Memory B cell (primary cell): ENCODE measurements around the gene RNF149.
A peak's percentile ranks its signal among the peaks of the same experiment; 100 is the strongest.
"Not testable (repeated sequence)": the region's sequence is repeated elsewhere in the genome, so short reads cannot be mapped to it uniquely, and the experiment has no call there.

ENCODE experiments used
- ATAC-seq: fragments of 150-1000 bp; cut with Tn5 transposase; 2 replicates; pipeline ENCODE4 v1.10.0; 2021; ENCODE audit warnings: low read depth, mild to moderate bottlenecking, moderate library complexity
- DNase-seq, 2 donors: peaks; one replicate each; pipeline ENCODE4 v3.0.0; 2022; ENCODE audit warnings: low spot score in 2 of 2
- H3K27ac Mint-ChIP-seq: one replicate; pipeline ENCODE4 v1.8.0; 2022; ENCODE audit warnings: mild to moderate bottlenecking, moderate library complexity, mixed read lengths
- H3K27me3 Mint-ChIP-seq: one replicate; pipeline ENCODE4 v1.8.0; 2022; ENCODE audit warnings: mixed read lengths
- H3K36me3 Mint-ChIP-seq: one replicate; pipeline ENCODE4 v1.8.0; 2022; ENCODE audit warnings: mild to moderate bottlenecking, mixed read lengths
- H3K4me1 Mint-ChIP-seq: one replicate; pipeline ENCODE4 v1.8.0; 2022; ENCODE audit warnings: mixed read lengths
- H3K4me3 Mint-ChIP-seq: one replicate; pipeline ENCODE4 v1.8.0; 2022; ENCODE audit warnings: mild to moderate bottlenecking, moderate library complexity, mixed read lengths
- H3K9me3 Mint-ChIP-seq: one replicate; pipeline ENCODE4 v1.8.0; 2022; ENCODE audit warnings: mixed read lengths

The RNF149 gene

DNA sequence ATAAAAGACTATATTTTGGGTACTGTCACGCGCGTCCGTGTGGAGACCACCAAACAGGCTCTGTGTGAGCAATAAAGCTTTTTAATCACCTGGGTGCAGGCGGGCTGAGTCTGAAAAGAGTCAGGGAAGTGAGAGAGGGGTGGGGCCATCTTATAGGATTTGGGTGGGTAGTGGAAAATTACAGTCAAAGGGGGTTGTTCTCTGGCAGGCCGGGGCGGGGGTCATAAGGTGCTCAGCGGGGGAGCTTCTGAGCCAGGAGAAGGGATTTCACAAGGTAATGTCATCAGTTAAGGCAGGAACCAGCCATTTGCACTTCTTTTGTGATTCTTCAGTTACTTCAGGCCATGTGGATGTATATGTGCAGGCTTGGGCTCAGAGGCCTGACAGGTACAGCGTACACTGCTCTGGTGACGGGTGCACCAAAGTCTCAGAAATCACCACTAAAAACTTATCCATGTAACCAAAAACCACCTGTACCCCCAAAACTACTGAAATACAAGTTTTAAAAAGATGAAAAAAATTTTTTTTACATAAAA lies 57.2 kb downstream of the RNF149 start:
- not testable (repeated sequence) for H3K27me3 Mint-ChIP-seq, H3K27ac Mint-ChIP-seq, ATAC-seq, H3K36me3 Mint-ChIP-seq, H3K9me3 Mint-ChIP-seq, DNase-seq
- Mint-ChIP-seq H3K4me1 (peaks cover 21% of the 10 kb centered on the region), H3K4me3 (peak overlapping the region; percentile 6)

DNA sequence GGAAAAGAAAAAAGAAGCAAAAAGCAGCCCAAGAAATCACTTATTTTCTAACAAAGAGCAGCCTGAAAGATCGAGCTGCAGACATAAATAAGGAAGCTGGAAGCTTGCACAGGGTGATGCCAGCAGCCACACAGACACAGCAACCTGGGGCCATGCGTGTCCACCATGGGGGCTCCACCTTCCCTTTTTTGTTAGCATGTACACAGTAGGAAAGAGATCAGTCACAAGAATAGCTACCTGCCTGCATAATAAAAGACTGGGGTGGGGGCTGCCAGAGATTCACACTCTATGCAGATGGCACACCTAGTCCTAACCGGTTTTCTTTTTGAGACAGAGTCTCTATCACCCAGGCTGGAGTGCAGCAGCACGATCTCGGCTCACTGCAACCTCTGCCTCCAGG lies 58.7 kb downstream of the RNF149 start:
- Mint-ChIP-seq H3K27ac (no peak overlapping the region), H3K36me3 (no peaks in the 10 kb centered on the region), H3K4me3 (no peak overlapping the region), H3K4me1 (peaks cover 12% of the 10 kb centered on the region), H3K9me3 (no peaks in the 10 kb centered on the region), H3K27me3 (no peaks in the 10 kb centered on the region)
- DNase-seq (no peak), ATAC-seq (no peak)

GRCh38 chr2:101248756-101249155 lies 59.7 kb downstream of the RNF149 start:
- not testable (repeated sequence) for H3K36me3 Mint-ChIP-seq, H3K4me1 Mint-ChIP-seq, H3K27me3 Mint-ChIP-seq, DNase-seq, H3K9me3 Mint-ChIP-seq, ATAC-seq, H3K27ac Mint-ChIP-seq, H3K4me3 Mint-ChIP-seq

DNA sequence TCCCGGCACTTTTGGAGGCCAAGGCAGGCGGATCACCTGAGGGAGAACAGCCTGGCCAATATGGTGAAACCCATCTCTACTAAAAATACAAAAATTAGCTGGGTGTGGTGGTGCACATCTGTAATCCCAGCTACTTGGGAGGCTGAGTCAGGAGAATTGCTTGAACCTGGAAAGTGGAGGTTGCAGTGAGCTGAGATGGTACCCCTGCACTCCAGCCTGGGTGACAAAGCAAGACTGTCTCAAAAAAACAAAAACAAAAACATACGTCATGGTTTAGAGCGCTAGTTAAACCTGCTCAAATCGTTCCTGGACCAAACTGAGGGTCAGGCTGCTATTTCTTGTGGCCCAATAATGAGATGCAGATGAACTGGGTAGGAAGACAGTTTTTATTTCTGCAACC lies 63.0 kb downstream of the RNF149 start:
- not testable (repeated sequence) for H3K4me1 Mint-ChIP-seq, H3K36me3 Mint-ChIP-seq, H3K9me3 Mint-ChIP-seq, H3K27me3 Mint-ChIP-seq, DNase-seq, H3K4me3 Mint-ChIP-seq, ATAC-seq, H3K27ac Mint-ChIP-seq

DNA sequence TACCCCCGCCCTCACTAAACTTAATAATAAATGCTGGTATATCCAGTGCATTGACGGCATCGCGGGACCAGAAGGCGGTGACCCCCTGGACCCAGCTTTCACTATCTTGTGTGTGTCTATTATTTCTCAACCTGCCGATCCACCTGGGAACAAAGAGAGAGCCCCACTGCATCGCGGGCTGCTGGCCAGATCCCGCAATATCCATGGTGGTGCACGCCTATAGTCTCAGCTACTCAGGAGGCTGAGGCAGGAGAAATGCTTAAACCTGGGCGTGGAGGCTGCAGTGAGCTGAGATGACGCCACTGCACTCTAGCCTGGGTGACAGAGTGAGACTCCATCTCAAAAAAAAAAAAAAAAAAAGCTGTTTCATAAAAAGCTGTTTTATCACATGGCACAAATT lies 63.6 kb downstream of the RNF149 start:
- not testable (repeated sequence) for H3K9me3 Mint-ChIP-seq, ATAC-seq

DNA sequence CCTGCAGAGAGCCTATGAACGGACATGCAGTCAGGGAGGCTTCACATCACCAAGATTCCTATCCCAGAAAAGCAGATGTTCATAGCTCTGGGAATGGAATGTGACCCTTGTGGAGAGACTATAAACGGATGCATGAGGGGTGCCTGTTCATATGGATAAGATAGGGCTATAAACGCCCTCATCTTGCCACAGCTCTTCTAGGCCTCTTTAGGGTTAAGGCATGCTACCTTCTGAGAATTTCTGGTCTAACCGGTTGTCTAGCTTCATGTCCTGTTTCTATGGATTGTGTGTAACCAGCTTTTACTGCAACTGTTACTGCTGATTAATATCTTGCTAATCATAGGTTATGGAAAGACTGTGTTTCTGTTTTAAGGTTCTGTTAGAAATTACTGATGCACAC lies 64.1 kb downstream of the RNF149 start:
- not testable (repeated sequence) for H3K4me1 Mint-ChIP-seq, H3K27me3 Mint-ChIP-seq, H3K9me3 Mint-ChIP-seq, ATAC-seq, H3K4me3 Mint-ChIP-seq, H3K36me3 Mint-ChIP-seq, DNase-seq, H3K27ac Mint-ChIP-seq

More for the DNA sequence above, 63.6 kb downstream of the RNF149 start:
- not testable (repeated sequence) for H3K4me3 Mint-ChIP-seq, DNase-seq, H3K4me1 Mint-ChIP-seq, H3K27me3 Mint-ChIP-seq, H3K36me3 Mint-ChIP-seq, H3K27ac Mint-ChIP-seq

GRCh38 chr2:101241158-101241557 lies 67.3 kb downstream of the RNF149 start:
- Mint-ChIP-seq H3K27ac (no peak overlapping the region), H3K9me3 (no peaks in the 10 kb centered on the region), H3K4me3 (no peak overlapping the region), H3K36me3 (no peaks in the 10 kb centered on the region), H3K27me3 (no peaks in the 10 kb centered on the region), H3K4me1 (peaks cover 4% of the 10 kb centered on the region)
- DNase-seq: no peak
- no peak for ATAC-seq

GRCh38 chr2:101240694-101241093 lies 67.8 kb downstream of the RNF149 start:
- DNase-seq, H3K4me1 Mint-ChIP-seq: not testable (repeated sequence)

GRCh38 chr2:101239760-101240118 lies 68.8 kb downstream of the RNF149 start:
- not testable (repeated sequence) for H3K4me3 Mint-ChIP-seq, H3K27me3 Mint-ChIP-seq, H3K4me1 Mint-ChIP-seq, DNase-seq, H3K27ac Mint-ChIP-seq, ATAC-seq, H3K36me3 Mint-ChIP-seq, H3K9me3 Mint-ChIP-seq

More at GRCh38 chr2:101240694-101241093, 67.8 kb downstream of the RNF149 start:
- not testable (repeated sequence) for H3K4me3 Mint-ChIP-seq, H3K36me3 Mint-ChIP-seq, ATAC-seq, H3K9me3 Mint-ChIP-seq, H3K27ac Mint-ChIP-seq, H3K27me3 Mint-ChIP-seq

DNA sequence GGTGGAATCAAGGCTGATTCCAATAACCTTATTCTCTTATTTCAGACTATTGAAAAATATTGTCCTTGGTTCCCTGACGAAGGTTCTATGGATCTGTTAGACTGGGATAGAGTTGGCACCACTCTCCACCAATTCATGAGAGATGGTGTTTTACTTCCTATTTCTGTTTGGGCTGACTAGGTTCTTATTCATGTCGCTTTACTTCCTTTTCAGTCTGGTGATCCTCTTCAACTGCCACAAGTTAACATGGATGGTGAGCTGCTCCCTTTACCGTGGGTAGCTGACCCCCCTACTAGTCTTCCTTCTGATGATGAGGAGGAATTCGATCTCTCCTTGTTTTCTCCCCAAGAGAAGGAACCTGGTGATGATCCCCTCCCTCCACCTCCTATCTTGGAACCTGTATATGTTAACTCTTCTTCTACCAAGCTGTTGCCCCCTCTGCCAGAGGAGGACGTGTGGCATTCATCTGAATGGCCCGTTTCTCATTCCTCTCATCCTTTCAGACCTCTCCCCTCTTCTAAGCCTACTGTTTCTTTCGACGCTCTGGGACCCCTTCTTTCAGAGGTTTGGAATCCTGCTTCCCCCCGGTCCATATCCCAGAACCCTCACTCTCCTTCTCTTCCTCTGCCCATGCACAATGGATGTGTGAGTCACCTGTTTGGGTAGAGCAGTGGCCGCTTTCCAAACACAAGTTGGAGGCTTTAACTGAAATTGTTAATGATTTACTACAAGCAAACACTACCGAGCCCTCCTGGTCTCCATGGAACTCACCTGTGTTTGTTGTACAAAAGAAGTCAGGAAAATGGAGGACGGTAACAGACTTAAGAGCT lies 69.4 kb downstream of the RNF149 start:
- peaks cover 2% of the 10 kb centered on the region for H3K36me3 Mint-ChIP-seq
- no peak overlapping the region for H3K27ac Mint-ChIP-seq
- DNase-seq (no peak), ATAC-seq (no peak)
- no peaks in the 10 kb centered on the region for H3K27me3 Mint-ChIP-seq
- H3K4me1 Mint-ChIP-seq: peaks cover 5% of the 10 kb centered on the region
- peaks cover 3% of the 10 kb centered on the region for H3K9me3 Mint-ChIP-seq
- H3K4me3 Mint-ChIP-seq: no peak overlapping the region

- not testable (repeated sequence) for DNase-seq, ATAC-seq, H3K9me3 Mint-ChIP-seq, H3K4me1 Mint-ChIP-seq, H3K36me3 Mint-ChIP-seq, H3K4me3 Mint-ChIP-seq, H3K27ac Mint-ChIP-seq, H3K27me3 Mint-ChIP-seq
Observed at GRCh38 chr2:101237944-101238343, 70.6 kb downstream of the RNF149 start.

DNA sequence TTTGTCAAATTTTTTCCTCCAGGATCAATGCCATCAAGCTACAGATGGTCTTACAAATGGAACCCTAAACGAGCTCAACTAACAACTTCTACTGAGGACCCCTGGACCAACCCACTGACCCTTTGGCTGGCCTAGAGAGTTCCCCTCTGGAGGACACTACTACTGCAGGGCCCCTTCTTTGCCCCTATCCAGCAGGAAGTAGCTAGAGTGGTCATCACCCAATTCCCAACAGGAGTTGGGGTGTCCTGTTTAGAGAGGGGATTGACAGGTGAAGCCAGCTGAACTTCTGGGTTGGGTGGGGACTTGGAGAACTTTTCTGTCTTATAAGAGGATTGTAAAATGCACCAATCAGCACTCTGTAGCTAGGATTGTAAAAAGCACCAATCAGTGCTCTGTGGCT lies 72.5 kb downstream of the RNF149 start:
- H3K9me3 Mint-ChIP-seq, ATAC-seq, H3K27ac Mint-ChIP-seq, H3K27me3 Mint-ChIP-seq, H3K4me3 Mint-ChIP-seq, H3K4me1 Mint-ChIP-seq, DNase-seq: not testable (repeated sequence)
- peaks cover 13% of the 10 kb centered on the region for H3K36me3 Mint-ChIP-seq

GRCh38 chr2:101234169-101234938 lies 74.1 kb downstream of the RNF149 start:
- H3K9me3 Mint-ChIP-seq: peaks cover 6% of the 10 kb centered on the region
- H3K4me1 Mint-ChIP-seq: peaks cover 8% of the 10 kb centered on the region
- H3K4me3 Mint-ChIP-seq: no peak overlapping the region
- peaks cover 17% of the 10 kb centered on the region for H3K36me3 Mint-ChIP-seq
- peaks cover 12% of the 10 kb centered on the region for H3K27me3 Mint-ChIP-seq
- H3K27ac Mint-ChIP-seq: no peak overlapping the region
- no peak for DNase-seq
- ATAC-seq: no peak

DNA sequence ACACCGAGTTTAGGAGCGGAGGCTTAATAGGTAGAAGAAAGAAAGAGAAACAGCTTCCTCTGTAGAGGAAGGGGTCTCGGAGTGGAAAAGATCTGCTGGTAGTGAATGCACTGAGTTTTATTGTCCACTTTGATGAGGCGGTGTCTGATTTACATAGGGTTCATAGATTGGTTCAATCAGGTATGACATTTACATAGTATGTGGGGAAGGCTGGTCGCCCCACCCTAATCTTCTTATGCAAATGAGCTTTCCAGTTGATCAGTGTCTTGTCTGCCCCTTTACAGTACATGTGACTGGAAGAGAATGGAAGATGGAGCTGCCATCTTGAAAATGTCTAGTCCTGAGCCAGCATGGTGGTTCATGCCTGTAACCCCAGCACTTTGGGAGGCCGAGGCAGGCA lies 75.7 kb downstream of the RNF149 start:
- no peak overlapping the region for H3K27ac Mint-ChIP-seq
- peaks cover 6% of the 10 kb centered on the region for H3K9me3 Mint-ChIP-seq
- H3K27me3 Mint-ChIP-seq: peaks cover 16% of the 10 kb centered on the region
- H3K4me3 Mint-ChIP-seq: no peak overlapping the region
- H3K4me1 Mint-ChIP-seq: peaks cover 6% of the 10 kb centered on the region
- peaks cover 17% of the 10 kb centered on the region for H3K36me3 Mint-ChIP-seq
- DNase-seq: no peak
- ATAC-seq: no peak
